ENCODE data around the gene REPS1.
"Not testable (repeated sequence)": the region's sequence is repeated elsewhere in the genome, so short reads cannot be mapped to it uniquely, and the experiment has no call there.

- TF ChIP-seq, protein P1, sequence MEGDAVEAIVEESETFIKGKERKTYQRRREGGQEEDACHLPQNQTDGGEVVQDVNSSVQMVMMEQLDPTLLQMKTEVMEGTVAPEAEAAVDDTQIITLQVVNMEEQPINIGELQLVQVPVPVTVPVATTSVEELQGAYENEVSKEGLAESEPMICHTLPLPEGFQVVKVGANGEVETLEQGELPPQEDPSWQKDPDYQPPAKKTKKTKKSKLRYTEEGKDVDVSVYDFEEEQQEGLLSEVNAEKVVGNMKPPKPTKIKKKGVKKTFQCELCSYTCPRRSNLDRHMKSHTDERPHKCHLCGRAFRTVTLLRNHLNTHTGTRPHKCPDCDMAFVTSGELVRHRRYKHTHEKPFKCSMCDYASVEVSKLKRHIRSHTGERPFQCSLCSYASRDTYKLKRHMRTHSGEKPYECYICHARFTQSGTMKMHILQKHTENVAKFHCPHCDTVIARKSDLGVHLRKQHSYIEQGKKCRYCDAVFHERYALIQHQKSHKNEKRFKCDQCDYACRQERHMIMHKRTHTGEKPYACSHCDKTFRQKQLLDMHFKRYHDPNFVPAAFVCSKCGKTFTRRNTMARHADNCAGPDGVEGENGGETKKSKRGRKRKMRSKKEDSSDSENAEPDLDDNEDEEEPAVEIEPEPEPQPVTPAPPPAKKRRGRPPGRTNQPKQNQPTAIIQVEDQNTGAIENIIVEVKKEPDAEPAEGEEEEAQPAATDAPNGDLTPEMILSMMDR (conservative IDR thresholded peaks at IDR 0.05 in 1 of 2, IDR thresholded peaks at IDR 0.05 in 1 of 2; ENCODE audit: extremely low read depth in 1 of 2, insufficient read depth in 1 of 2, low read depth in 1 of 2, low read length in 2 of 2), result not testable (repeated sequence)
- not testable (repeated sequence) for TF ChIP-seq EZH2 (IDR thresholded peaks at IDR 0.05; ENCODE audit: borderline replicate concordance, low read length)
Observed at GRCh38 chr6:138993410-138993809, 5.4 kb upstream of the REPS1 start.
